ENCODE data around the gene FBXL20. TPM values are rescaled to one million over a fixed set of nuclear protein-coding genes. Genes with fewer than 3 reads are reported as not detected.

The FBXL20 gene
- total RNA-seq, 1 experiment from 2014 or later, result 71.5 TPM

DNA sequence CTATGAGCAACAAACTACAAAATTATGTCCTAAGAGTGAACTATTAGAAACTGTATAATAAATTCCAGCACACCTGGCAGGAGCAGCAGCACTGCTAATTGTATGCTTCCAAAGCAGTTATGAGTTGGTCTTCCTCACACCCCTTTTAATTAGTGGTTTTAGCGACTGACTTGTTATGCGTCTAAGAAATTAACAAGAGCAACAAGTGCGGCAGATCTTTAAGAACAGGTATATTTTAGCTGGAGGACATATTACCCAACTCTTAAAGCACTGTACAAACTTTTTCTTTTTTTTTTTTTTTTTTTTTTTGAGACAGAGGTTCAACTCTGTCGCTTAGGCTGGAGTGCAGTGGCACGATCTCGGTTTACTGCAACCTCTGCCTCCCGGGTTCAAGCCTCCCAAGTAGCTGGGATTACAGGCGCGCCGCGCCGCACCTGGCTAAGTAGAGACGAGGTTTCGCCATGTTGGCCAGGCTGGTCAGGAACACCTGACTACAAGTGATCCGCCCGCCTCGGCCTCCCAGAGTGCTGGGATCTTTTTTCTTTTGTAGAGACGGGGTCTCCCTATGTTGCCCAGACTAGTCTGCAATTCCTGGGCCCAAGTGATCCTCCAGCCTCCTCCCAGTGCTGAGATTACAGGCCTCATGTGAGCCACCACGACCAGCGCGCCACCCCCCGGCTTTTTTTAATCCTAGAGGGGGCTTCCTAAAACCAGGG is 1.6 kb upstream of the FBXL20 start:
- Mint-ChIP-seq H3K36me3 (ENCODE audit: insufficient read depth, unreplicated experiment) (peaks cover 75% of the 10 kb centered on the region), H3K4me1 (ENCODE audit: low read depth, unreplicated experiment) (peaks cover 40% of the 10 kb centered on the region), H3K27ac (ENCODE audit: unreplicated experiment) (peak overlapping the region; percentile 98), H3K4me3 (ENCODE audit: low read depth, unreplicated experiment) (peak overlapping the region; percentile 89), H3K9me3 (ENCODE audit: low read depth, unreplicated experiment) (no peaks in the 10 kb centered on the region), H3K27me3 (ENCODE audit: unreplicated experiment) (no peaks in the 10 kb centered on the region)
- no peak for DNase-seq
- TF ChIP-seq, protein P1, sequence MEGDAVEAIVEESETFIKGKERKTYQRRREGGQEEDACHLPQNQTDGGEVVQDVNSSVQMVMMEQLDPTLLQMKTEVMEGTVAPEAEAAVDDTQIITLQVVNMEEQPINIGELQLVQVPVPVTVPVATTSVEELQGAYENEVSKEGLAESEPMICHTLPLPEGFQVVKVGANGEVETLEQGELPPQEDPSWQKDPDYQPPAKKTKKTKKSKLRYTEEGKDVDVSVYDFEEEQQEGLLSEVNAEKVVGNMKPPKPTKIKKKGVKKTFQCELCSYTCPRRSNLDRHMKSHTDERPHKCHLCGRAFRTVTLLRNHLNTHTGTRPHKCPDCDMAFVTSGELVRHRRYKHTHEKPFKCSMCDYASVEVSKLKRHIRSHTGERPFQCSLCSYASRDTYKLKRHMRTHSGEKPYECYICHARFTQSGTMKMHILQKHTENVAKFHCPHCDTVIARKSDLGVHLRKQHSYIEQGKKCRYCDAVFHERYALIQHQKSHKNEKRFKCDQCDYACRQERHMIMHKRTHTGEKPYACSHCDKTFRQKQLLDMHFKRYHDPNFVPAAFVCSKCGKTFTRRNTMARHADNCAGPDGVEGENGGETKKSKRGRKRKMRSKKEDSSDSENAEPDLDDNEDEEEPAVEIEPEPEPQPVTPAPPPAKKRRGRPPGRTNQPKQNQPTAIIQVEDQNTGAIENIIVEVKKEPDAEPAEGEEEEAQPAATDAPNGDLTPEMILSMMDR (IDR thresholded peaks at IDR 0.05; ENCODE audit: unreplicated experiment), result no peak
- TSS peak; percentile 33 for BruUV-seq (replicated peaks)
- intact Hi-C loops (cut with micrococcal nuclease; ENCODE audit: unreplicated experiment), result loop anchor here (5.0 kb wide), 1 partner anchor 196 kb away; no protein-coding TSS in a partner anchor
- CTCF ChIA-PET, result interaction anchor here (0.6 to 4.1 kb wide), 18 partner anchors 9 to 381 kb away, joined by 3 to 25 read pairs (median 4); partner anchors contain the start of genes CDK12 and MED1

DNA sequence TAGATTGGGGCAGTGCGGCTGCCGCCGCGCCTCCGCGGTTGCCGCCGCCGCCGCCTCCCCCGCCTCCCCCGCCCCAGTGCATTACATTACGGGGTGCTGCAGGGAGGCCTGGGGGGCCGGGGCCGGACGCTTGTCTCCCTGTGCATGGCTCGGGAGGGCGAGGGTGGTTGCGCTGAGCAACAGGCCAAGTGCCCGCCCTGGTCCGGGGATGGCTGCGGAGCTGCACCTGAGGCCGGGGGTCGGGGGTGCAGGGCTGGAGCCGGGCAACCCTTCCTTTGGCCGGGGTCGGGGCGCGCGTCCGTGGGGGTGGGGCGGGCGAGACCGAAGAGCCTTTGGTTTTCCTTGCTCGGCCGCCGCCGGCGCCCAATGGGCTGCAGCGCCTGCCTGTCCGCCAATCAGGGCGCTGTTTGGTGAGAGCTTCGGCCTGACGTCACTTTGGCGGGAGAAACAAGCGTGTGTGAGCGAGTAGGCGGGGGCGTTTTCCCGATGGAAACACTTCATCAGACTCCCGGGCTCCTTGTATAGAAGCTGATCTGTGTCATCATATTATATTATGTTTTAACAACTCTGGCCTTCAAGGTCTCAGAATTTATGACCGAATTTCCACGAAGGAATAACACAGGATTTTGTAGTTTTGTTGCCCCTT is 941 bp upstream of the FBXL20 start:
- TF ChIP-seq, protein P1 (IDR thresholded peaks at IDR 0.05; ENCODE audit: unreplicated experiment), result no peak
- Mint-ChIP-seq H3K27me3 (ENCODE audit: unreplicated experiment) (no peaks in the 10 kb centered on the region), H3K4me1 (ENCODE audit: low read depth, unreplicated experiment) (peaks cover 40% of the 10 kb centered on the region), H3K27ac (ENCODE audit: unreplicated experiment) (peak overlapping the region; percentile 98), H3K36me3 (ENCODE audit: insufficient read depth, unreplicated experiment) (peaks cover 69% of the 10 kb centered on the region), H3K9me3 (ENCODE audit: low read depth, unreplicated experiment) (no peaks in the 10 kb centered on the region), H3K4me3 (ENCODE audit: low read depth, unreplicated experiment) (peak overlapping the region; percentile 89)
- peak; percentile 100 for DNase-seq
- CTCF ChIA-PET, result interaction anchor here (0.6 to 4.1 kb wide), 21 partner anchors 8 to 352 kb away, joined by 3 to 25 read pairs (median 5); partner anchors contain the start of genes CDK12 and MED1
- no TSS peak for BruUV-seq (replicated peaks)
- intact Hi-C loops (cut with micrococcal nuclease; ENCODE audit: unreplicated experiment), result loop anchor here (5.0 kb wide), 1 partner anchor 195 kb away; no protein-coding TSS in a partner anchor

DNA sequence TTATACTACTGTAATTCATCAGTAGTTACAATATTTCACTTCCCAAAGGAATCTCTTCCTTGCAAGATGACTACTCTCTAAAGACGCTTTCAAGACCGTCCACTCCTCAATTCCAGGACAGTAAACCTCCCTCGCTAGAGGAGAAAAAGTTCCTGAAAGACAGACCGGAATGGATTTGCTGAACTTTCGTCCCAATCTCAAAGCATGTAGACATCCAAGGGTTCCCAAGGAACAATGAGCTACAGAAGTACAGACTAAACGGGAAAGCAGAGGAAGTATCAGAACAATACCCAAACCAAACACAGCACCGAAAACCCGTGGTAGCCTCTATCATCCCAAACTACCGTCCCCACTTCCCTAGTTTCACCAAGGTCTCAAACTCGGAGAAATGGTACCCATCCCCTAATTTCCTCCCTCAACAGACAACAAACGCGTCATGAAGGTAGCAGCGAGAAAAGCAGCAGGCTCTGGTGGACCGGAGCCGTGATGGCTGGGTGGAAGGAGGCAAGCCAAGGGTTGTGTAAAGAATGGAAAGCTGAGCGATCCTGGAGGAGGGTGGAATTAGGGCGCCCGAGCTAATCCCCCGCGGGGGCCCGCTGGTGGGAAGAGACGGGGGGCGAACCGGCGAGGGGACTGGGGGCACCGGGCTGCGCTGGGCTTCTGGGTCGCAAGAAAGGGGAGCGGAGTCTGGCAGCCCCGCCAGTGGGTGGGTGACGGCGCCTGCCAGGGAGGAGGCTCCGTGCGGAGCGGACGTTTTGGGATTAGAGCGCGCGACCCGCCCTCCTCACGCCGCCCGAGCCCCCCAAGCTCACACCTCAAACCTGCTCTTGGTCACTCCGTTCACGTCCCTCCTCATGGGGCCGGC is 647 bp downstream of the FBXL20 start:
- H3K27ac Mint-ChIP-seq (ENCODE audit: unreplicated experiment), result peak overlapping the region; percentile 98
- intact Hi-C loops (cut with micrococcal nuclease; ENCODE audit: unreplicated experiment), result loop anchor here (2.0 to 5.0 kb wide), 3 partner anchors 46 to 193 kb away; no protein-coding TSS in a partner anchor
- no peaks in the 10 kb centered on the region for H3K9me3 Mint-ChIP-seq (ENCODE audit: low read depth, unreplicated experiment)
- DNase-seq, result no peak
- H3K4me3 Mint-ChIP-seq (ENCODE audit: low read depth, unreplicated experiment), result peak overlapping the region; percentile 89
- CTCF ChIA-PET, result interaction anchor here (0.5 to 4.1 kb wide), 32 partner anchors 10 to 578 kb away, joined by 3 to 25 read pairs (median 5); partner anchors contain the start of genes CDK12, MED1 and RPL19
- H3K36me3 Mint-ChIP-seq (ENCODE audit: insufficient read depth, unreplicated experiment), result peaks cover 59% of the 10 kb centered on the region
- no peaks in the 10 kb centered on the region for H3K27me3 Mint-ChIP-seq (ENCODE audit: unreplicated experiment)
- TF ChIP-seq, protein P1 (IDR thresholded peaks at IDR 0.05; ENCODE audit: unreplicated experiment), result peak; percentile 17
- H3K4me1 Mint-ChIP-seq (ENCODE audit: low read depth, unreplicated experiment), result peaks cover 40% of the 10 kb centered on the region
- no TSS peak for BruUV-seq (replicated peaks)

DNA sequence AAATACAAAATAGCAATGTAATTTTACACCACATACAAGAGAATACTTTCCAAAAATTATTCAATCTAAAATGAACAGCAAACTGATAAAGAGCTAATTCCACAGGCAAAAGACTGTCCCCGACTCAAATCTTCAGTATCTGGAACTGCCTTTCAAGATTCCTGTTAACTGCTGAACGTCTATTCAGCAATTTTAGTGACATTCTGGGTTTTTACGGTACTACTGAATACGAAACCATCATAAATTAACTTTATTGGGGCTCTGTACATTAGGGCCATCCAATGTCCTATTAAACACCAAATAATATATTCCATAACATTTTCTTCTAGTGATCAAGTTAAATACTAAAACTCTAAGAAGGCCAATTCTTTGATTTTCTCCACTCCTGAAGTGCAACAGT is 1.6 kb downstream of the FBXL20 start:
- TF ChIP-seq, protein P1 (IDR thresholded peaks at IDR 0.05; ENCODE audit: unreplicated experiment), result no peak
- H3K27ac Mint-ChIP-seq (ENCODE audit: unreplicated experiment), result no peak overlapping the region
- peak overlapping the region; percentile 89 for H3K4me3 Mint-ChIP-seq (ENCODE audit: low read depth, unreplicated experiment)
- BruUV-seq (replicated peaks), result no TSS peak
- CTCF ChIA-PET, result interaction anchor here (0.6 to 4.1 kb wide), 19 partner anchors 8 to 842 kb away, joined by 3 to 25 read pairs (median 4); partner anchors contain the start of genes CDK12 and RPL19
- intact Hi-C loops (cut with micrococcal nuclease; ENCODE audit: unreplicated experiment), result loop anchor here (2.0 to 5.0 kb wide), 3 partner anchors 45 to 192 kb away; no protein-coding TSS in a partner anchor
- no peak for DNase-seq
- H3K36me3 Mint-ChIP-seq (ENCODE audit: insufficient read depth, unreplicated experiment), result peaks cover 51% of the 10 kb centered on the region
- no peaks in the 10 kb centered on the region for H3K9me3 Mint-ChIP-seq (ENCODE audit: low read depth, unreplicated experiment)
- H3K4me1 Mint-ChIP-seq (ENCODE audit: low read depth, unreplicated experiment), result peaks cover 30% of the 10 kb centered on the region
- H3K27me3 Mint-ChIP-seq (ENCODE audit: unreplicated experiment), result no peaks in the 10 kb centered on the region

Data from Calu3 (cell line).